GM19467 (cell line): ENCODE data around the gene L3MBTL3.

Experiments
- ATAC-seq: cut with Tn5 transposase; IDR thresholded peaks from one replicate; pipeline ENCODE4 v1.9.1; 2021; ENCODE audit warnings: mild to moderate bottlenecking, moderate library complexity; ENCODE audit not compliant: unreplicated experiment

Gene L3MBTL3

DNA sequence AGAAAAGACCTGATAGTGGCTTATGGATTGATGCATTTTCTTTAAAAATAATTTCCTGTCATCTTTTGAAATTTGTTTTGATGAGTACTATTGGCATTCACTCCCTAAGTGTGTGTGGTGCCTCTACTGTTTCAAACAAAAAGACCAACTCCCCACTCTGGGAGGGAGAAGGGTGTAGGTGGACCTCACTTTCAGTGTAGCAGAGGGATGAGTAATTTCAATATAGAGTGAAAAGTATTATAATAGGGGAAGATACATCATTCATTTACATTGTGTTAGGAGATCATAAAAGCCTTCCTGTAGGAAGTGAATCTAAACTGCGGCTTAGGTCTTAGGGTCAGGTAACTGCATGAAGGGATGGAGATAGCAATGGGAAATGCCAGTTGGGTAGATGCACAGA is 158.0 kb downstream of the L3MBTL3 start:
- no peak for ATAC-seq

DNA sequence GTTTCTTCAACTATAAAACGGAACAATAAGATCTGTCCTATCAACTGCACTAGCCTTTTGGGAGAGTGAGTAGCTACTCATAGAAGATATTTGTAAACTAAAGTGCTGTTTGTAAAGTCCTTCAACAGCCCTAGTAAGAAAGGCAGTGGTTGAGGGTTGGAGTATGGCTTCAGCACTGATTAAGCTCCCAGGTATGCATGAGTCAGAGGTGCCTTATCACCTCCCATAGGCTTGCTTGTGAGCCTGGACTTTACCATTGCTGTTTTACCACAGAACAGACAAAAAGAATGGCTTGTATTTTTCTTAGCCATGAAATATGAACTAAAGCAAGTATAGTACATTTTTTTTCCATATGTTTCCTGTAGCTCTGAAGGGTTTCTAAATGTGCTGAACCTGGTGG is 160.3 kb downstream of the L3MBTL3 start:
- no peak for ATAC-seq

DNA sequence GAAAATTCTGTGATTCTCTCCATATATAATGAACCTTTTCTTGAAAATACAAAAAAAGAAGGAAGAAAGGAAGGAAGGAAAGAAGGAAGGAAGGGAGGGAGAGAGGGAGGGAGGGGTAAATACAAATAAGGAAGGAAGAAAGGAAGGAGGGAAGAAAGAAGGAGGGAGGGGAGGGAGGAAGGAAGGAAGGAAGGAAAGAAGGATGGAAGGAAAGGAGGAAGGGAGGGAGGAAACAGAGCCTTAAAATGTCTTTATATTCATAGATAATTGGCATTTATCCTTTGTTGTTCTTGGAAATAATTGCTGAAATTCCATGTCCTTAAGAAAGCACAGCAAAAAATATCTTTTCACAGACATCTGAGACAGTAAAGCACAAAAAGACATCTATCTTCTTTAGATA is 164.1 kb downstream of the L3MBTL3 start:
- ATAC-seq = no peak

DNA sequence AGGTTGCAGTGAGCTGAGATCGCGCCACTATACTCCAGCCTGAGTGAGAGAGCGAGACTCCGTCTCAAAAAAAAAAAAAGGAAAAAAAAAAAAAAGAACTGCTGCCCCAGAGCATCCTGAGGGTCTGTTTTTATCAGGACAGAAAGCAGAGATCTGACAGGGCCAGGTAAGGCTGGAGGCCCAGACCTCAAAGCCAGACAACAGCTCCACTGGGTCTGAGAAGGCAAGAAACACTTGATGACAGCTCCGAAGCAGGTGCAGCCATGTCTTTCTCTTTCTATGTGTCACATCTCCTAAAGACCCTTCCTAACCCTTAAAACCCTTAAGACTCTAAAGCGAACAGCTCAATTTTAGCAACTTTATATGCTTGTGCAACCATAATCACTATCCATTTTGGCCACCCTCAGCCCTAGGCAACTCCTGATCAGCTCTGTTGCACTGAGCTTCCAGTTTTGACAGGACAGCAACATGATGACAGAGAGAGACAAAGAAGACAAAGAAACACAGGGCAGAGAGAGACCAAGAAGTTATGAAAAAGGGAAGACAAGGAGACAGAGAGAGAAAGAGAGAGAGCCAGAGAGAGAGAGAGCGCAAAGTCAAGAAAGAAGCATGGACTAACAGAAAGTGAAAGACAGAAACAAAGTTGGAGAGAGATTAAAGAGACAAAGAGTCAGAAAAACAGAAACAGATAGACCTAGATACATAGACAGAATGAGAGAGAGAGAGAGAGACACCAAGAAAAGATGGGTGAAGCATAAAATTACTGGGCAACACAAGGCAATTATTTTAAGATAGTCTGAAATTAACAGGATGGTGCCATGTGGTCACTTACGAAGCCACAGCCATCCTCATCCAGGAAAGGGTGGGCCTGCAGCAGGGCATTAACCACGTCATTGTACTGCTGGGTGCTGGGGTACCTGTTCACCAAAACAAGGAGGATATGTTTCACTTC is 165.2 kb downstream of the L3MBTL3 start:
- ATAC-seq = no peak

DNA sequence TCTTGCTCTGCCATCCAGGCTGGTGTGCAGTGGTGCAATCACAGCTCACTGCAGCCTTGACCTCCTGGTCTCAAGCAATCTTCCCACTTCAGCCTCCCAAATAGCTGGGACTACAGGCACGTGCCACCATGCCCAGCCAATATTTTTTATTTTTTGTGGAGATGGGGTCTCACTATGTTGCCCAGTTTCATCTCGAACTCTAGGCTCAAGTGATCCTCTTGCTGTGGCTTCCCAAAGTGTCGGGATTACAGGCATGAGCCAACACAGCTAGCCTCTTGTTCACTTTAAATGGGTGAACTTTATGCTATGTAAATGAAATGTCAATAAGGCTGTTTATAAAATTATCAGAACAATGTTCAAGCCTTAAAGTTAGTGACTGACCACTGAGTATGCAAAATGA is 167.3 kb downstream of the L3MBTL3 start:
- ATAC-seq = no peak

DNA sequence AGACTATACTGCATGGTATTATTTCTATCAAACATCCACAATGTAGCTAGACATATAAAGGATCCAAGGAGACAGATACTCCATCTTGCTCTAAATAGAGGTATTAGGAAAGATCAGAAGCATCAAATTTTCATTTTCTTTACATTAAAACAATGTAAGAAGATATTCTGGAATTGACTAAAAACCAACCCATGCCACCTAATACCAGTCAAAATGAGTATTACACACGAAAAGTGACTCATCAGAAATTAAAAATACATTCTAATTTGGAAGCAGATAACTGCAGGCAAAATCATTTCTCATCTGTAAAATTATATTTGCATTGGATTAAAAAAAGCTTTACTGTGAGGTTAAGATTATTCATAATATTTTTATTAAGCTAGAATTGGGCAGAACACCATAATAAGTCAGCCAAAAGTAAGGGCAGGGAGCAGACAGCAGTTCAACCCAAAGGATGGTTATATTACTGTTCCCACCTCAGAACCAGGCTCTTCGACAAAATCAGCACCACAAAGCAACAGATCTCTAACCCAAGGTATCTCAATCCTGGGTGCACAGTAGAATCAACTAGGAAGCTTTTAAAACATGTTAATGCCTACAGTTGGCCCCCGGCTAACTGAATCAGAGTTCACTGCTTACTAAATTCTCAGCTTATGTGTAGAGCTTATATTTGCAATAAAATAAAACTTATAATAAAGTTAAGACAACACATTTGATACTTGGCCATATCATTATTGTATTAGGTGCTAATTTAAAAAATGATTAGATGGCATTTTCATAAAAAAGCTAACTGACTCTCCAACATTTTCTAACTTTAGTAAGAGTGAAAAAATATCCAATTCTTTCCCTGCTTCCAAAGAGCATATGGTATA is 169.2 kb downstream of the L3MBTL3 start:
- ATAC-seq = no peak

DNA sequence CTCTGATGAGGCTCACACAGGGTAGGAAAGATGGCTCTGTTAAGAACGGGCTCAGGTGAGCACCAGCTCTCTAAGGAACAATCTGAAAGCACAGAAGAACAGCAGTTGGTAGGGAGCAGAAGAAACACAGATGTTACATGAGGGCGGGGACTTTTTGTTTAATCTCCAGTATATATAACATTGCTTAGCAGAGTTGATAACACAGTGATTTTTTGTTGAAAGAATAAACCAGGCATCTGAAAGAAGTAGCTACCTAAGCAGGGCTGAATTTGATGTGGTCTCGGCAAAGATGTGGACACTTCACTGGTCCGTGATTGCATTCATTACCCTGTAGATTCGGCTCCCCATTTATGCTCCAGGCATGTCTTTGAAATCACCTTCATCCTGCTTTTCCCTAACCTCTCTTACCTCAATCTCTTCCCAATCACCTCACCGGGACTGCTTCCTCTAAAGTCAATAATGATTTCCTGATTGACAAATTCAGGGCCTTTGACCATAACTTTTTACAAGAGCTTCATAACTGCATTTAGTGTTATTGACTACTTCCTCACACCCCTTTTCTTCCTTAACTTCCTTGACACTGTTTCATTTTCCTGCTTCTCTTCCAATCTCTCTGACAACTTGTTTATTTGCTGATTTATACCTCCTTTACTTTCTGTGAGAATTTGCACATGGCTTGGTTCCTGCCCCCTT is 170.0 kb downstream of the L3MBTL3 start:
- ATAC-seq = no peak

DNA sequence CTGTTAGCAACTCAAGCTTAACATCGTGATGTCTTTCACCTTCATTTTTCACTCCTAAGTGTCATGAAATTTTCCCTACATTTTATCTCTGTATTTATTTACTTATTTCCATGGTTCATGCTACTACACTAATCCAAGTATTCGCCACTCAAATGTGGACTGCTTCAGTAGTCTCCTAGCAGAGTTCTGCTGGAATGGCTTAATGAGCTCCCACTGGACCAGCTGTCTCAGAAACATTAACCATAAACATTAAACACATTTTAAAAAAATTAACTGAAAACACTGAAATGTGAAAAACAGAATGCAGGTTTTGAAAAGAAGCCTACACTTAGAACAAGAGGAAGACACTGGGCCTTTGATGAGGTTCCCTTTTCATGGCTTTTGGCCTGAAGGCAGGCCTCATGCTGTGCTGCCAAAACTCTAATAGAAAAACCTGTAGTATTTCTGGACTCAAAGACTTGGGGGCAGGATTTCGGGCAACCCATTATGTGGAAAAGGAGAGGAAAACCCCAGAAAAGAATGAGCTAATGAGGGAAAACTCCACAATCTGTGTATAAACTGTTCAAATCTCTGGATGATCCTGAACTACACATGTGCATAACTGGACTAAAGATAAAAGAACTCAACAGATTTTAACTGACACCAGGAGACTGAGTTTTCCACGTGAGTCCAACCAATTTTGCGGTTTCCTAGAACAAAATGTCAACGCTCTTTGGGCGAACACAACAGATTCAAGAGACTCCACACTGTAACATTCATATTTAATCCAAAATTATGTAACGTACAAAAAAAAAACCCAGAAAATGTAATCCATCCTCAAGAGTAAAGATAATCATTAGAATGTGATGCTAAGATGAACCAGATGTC is 171.4 kb downstream of the L3MBTL3 start:
- ATAC-seq = no peak
